GM21723 (cell line): Measurements from ENCODE around the gene GRK5.
"Not testable (repeated sequence)": the region's sequence is repeated elsewhere in the genome, so short reads cannot be mapped to it uniquely, and the experiment has no call there.

ENCODE experiments used
- ATAC-seq: cut with Tn5 transposase; IDR thresholded peaks from one replicate; pipeline ENCODE4 v1.9.1; 2021; ENCODE audit warnings: mild to moderate bottlenecking, moderate library complexity; ENCODE audit not compliant: unreplicated experiment

Gene GRK5

DNA sequence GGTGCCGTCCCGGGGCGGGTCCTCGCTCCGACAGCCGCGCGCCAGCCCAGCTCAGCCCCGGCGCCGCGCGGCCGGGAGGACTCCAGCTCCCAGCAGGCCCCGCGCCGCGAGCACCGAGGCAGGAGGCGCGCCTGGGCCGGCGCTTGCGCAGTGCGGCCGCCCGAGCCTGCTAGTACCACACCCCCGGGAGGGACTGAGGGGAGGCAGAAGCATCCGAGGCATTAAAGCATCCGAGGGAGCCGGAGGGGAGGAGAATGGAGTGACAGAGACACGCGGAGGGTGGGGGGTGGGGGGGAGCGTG lies at the start of gene GRK5:
GRK5 (plus strand) TSS at position 206 of the 301 bp plus-strand sequence. CDS start 347 bp downstream, outside the sequence.
- ATAC-seq, result peak; percentile 74

DNA sequence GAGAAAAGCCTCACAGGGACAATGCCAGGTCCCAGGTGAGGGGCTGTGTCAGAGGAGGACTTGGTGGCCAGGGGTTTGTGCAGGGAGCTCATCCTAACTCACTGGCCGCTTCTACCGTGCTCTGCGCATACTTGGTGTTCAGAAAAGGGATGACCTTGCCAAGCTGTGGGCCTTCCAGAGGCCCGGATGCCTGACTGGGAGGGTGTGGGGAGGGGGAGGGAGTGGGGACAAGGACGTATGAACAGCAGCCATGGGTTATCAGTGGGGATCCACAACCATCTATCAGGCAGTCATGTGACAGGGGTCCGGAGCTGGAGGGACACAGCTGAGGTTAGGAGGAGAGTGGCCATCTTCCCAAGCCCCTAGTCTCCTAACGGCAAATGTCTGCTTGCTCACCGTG lies 48.0 kb upstream of the GRK5 start:
- no peak for ATAC-seq

DNA sequence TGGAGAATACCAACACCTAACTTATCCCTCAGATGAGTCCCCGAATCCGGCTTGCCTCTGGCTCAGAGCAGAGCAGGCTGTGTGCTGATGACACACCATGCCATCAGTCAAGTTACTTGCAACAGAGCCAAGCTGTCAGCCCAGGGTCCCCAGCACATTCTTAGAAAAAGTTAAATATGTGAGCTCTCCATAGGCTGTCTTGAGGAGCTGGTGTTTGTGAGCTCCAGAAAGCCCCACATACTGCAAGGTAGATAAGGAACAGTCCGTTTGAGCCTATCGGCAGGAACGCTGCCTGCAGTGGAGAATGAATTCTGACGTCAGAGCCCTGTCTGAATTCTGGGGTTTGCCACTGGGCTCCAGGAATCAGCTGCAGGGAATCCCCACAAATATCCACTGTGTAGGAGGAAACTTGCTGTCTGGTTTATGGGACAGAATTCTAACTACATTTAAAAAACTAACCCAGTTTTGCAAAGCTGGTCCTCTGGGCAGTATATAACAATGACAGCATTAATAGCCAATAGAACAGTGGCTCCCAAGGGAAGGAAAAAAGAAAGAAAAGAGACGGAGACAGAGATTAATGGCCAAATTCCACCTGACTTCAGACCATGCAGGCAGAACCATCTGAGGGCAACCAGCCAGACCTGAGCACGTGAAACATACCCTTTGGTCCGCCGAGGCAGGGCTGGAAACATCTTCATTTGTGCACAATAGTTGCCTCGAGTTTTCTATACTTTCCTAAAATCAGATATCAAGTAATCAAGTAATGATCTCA lies 45.5 kb upstream of the GRK5 start:
- no peak for ATAC-seq

DNA sequence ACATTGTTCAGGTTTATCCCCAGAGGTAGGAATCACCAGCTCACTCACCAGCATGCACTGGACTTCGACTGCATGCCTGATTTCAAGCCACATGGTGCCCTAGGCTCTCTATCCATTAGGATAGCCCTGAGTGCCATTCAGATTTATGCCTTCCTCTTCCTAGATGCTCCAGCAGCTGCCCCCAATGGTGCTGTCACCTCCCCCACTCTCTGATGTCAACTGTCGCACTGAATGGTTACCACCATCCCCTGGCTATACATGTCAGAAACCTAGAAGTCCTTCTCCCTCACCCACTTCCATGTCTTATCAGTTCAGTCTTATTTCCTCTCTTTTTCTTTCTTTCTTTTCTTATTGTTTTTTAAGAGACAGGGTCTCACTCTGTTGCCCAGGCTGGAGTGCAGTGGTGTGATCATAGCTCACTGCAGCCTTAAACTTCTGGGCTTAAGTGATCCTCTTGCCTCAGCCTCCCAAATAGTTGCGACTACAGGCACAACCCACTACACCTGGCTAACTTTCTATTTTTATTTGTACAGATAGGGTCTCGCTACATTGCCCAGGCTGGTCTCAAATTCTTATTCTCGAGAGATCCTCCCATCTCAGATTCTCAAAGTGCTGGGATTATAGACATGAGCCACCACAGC lies 44.8 kb upstream of the GRK5 start:
- ATAC-seq, result no peak

DNA sequence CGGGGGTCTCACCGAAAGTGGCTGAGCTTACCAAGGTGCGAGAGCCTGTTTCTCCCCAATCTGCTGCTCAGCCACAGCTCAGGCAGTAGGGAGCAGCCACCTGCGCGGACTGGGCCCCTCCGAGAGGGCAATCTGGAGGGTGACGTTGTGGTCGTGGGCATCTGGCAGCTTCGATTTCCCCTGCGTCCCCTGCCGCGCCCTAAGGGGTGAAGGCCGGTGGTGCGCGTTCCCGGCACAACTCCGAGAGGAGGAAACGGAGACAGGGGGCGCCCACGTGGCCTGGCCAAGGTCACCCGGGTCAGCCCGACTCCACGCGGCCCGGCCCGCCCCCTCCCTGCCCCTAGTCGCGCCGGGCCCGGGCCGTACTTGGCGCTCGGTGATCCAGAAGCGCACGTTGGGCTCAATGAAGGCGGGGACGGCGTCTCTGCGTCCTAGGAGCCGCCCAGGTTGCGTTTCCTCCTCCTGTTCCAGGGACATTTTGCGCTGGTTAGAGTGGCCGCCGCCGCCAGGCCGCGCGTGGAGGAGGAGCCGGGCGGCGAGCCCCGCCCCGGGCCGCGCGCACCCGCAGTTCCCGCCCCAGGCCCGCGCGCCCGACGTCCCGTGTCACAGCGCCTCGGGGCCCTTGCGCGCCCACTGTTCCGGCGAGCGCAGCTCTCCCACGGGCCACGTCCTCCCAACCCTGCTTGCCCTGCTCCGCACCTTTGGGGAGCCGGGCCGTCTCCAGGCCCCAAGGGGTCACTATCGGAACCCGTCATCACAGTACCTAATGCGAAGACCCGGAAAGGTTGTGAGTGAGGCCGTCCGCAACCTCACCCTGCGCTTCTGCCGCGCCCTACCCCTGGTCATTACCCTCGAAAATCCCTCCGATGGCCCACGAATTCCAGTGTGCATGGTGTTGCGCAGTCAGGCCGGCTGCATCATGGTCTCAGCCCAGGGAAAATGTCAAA lies 41.9 kb upstream of the GRK5 start, which contains the start of gene SFXN4:
SFXN4 (minus strand) TSS at position 544 of the 947 bp plus-strand sequence; CDS start at position 477, 67 bp downstream.
- peak; percentile 93 for ATAC-seq

DNA sequence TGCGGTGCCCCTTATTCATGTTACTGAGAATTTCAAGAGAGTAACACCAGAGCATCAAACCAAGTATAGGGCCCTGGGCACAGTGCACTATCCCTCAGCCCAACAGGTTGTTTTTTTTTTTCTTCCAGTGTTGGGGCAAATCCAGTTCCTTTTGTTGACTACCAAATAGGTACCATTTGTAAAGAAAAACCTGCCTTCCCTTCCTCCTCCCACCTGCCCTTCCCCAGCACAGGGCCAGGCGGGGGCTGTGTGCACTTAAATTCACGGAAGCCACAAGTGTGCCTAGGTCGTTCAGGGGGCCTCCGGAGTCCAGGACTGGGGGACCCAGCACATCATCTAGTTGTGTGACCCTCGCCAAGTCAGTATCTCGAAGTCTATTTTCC lies 41.3 kb upstream of the GRK5 start:
- peak; percentile 5 for ATAC-seq

DNA sequence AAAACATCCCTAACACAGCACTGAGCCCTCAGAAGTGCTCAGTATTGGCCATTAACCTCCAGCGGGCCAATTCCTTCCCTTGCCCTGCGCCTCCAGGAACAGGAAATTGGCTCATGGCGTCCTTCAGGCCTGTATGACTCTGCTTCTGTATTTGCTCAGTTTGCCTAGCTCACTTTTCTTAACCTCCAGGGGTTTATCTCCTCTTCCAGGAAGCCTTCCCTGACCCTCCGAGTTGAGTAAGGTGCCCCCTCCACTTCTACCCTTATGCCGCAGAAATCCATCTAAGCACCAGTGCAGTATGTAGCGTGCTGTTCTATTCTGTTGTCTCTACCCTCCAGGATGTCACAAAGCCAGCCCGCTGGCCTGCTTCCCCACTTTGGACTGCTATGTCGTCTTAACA lies 40.8 kb upstream of the GRK5 start:
- no peak for ATAC-seq

DNA sequence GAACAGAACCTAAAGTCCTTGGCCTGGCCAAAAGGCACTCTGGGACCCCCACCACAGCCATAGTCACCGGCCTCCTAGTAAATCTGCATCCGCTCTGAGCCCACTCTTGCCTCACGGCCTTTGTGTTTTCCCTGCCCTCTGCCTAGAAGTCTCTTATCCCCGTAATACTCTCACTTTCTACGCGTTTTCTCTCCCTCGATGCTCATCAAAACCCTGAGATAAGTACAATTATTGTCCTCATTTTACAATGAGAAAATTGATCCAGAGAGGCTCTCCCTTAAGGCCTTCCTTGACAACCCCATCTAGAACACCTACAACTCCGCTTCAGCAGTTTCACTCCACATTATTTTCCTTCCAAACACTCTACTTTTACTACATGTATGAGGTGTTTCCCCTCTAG lies 40.3 kb upstream of the GRK5 start:
- no peak for ATAC-seq

DNA sequence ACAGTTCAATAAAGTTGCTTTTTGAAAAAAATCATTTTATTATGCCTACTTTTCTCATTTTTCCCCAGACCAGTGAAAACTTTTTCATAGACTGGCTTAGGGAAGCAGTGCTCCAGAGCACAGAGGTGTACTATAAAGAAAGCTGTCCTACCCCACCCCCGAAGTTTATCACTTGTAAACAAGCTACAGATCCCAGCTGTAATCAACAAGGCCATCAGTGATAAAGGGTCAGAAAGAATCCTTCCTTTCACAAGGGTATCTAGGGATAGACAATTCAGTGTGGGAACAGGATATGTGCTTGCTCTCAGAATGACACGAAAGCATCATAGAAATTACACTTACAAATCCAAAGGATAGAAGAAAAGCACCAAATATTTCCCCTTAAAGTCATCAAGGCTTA lies 33.3 kb upstream of the GRK5 start:
- no peak for ATAC-seq

DNA sequence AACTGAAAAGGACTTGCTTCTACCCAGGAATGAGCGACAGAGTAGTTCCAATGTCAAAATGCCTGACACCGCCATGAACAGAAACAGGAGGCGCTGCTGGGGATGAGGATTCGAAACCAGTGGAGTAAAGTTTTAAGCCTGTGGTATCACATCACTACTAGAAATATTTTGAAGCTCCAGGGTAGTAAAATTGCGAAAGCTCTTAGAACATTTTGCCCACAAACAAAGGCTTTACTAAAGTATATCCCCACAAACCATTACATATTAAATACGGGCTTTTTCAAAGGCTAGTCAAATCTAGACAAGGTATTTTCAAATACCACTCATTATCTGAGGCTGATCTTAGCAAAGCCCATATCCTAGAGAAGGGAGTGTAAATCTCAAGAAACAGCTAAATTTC lies 31.2 kb upstream of the GRK5 start:
- ATAC-seq, result no peak

DNA sequence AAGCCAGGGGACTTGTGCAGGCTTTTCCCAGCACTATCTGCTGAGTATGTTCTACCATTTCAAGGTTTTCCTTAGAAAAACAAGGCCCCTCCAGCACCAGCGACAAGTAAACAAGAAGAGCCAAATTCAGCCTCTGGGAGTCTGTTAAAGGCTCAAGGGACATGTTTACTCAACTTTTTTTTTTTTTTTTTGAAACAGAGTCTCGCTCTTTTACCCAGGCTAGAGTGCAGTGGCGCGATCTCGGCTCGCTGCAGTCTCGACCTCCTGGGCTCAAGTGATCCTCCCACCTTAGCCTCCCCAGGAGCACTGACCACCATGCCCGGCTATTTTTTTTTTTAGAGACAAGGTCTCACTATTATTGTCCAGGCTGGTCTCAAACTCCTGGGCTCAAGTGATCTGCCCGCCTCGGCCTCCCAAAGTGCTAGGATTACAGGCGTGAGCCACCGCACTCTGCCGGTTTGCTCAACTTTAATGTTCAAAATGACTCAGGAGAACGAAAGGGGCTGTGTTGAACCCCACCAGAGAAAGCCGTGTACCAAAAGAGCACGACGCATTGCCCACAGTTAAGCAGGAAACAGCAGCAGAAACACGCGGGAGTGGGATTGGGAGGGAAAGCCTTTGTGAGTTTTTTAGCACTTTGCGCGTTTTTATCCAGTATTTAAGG lies 29.5 kb upstream of the GRK5 start:
- peak; percentile 16 for ATAC-seq

DNA sequence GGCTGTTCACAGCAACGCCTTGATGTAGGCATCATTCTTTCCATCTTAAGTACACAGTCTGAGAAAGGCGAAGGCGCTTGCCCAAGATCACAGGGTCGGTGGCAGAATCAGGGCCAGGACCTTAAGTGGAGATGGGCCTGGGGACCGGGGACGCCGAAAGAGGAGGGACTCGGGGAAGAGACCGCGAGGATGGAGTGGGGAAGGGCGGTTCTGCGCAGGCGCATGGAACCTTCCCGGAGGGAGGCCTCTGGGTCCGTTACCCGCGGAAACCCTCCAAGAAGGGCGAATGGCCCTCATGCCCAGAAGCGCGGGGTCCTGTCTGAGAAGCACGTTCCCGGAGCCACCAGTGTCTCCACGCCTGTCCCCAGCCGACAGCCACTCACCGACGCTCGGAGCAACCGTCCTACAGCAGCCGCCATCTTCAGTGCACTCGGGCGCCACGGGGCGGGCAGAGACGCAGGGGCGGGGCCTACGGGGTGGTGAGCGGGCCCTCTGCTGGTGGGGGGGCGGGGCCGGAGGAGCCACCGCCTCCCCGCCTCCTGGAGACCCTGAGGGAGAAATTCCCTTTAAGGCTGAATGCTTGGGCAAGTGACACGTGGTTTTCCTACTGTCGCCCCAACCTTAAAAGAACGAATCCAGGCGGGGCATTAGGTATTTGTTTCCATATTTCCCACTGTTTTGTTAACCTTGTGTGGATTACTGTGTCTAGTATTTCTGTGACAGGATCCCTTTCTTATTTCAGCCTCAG lies 28.8 kb upstream of the GRK5 start, which contains the start of gene PRDX3:
PRDX3 (minus strand) TSS at position 441 of the 748 bp plus-strand sequence; CDS start at position 419, 22 bp downstream.
- peak; percentile 95 for ATAC-seq

DNA sequence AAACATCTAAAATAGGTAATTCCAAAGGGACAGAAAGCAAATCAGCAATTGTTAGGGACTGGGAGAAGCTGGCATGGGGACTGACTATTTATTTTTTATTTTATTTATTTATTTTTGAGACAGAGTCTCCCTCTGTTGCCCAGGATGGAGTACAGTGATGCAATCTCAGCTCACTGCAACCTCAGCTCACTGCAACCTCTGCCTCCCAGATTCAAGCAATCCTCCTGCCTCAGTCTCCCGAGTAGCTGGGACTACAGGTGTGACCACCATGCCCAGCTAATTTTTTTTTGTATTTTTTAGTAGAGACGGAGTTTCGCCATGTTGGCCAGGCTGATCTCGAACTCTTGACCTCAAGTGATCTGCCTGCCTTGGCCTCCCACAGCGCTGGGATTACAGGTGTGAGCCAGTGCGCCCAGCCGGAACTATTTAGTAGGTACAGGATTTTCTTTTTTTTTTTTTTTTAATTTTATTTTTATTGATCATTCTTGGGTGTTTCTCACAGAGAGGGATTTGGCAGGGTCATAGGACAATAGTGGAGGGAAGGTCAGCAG lies 26.4 kb upstream of the GRK5 start:
- not testable (repeated sequence) for ATAC-seq

DNA sequence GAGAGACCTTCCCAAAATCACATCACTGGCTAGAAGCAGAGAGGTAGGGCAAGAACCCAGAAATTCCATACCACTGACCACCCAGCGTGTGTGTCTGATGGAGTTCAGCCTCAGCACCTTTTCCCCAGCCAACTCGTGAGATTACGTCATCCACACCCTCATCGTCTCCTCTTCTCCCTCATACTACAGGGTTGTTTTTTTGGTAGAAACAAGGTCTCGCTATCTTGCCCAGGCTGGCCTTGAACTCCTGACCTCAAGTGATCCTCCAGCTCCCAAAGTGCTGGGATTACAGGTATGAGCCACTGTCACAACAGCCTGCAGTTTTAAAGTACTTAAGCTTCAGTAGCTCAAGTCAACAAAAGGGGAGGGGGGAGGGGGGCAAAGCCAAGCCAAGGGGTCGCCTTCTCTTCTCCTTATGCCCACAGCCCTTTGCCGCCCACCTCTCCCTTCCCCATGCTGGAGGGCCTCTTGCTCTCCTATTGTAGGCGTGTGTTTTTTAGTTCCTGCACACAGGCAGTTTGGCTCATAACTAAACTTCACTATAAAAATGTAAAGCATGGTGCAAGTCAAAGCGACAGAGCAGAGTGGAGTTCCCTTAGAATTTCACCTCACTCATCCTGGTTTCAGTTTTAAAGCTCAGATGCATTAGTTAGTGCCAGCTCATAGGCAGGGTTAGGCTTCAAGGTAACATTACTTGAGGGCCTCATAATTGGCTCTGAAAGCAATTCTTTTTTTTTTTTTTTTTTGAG lies 23.5 kb upstream of the GRK5 start:
- ATAC-seq, result no peak

DNA sequence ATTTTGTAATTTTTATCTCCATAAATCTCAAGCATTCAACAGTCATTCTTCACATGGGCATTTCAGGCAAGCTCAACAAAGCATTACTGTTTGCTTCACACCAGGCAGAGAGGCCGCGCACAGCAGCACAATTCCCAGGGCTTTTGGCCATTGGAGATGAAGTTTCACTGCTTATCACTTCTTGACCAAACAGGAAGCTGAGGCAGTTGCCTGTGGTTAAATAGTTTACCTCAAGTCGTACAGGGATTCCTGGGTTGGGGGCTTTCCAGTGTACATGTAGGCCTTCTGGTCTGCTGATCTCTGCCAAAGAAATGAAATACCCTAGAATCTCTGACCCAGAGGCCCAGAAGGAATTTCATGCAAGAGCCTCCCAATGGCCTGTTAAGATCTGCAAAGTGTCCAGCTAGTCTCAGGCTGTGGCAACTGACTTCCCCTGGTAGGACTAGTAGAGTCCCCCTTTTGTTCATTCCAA lies 17.5 kb upstream of the GRK5 start:
- peak; percentile 68 for ATAC-seq

DNA sequence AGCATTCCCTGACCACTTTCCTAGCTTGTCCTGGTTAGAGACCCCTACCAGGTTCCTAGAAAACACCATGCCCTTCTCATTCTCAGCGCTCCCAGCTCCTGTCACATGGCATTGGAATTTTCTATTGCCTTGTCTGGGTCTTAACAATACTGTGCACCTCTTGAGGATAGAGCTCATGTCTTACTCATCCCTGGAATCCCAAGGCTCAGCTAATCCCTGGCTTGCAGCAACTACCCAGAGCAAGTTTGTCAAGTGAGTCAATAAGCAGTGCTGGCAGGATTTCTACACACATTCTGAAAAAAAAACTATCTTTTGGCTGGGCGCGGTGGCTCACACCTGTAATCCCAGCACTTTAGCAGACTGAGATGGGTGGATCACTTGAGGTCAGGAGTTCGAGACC lies 17.0 kb upstream of the GRK5 start:
- no peak for ATAC-seq

DNA sequence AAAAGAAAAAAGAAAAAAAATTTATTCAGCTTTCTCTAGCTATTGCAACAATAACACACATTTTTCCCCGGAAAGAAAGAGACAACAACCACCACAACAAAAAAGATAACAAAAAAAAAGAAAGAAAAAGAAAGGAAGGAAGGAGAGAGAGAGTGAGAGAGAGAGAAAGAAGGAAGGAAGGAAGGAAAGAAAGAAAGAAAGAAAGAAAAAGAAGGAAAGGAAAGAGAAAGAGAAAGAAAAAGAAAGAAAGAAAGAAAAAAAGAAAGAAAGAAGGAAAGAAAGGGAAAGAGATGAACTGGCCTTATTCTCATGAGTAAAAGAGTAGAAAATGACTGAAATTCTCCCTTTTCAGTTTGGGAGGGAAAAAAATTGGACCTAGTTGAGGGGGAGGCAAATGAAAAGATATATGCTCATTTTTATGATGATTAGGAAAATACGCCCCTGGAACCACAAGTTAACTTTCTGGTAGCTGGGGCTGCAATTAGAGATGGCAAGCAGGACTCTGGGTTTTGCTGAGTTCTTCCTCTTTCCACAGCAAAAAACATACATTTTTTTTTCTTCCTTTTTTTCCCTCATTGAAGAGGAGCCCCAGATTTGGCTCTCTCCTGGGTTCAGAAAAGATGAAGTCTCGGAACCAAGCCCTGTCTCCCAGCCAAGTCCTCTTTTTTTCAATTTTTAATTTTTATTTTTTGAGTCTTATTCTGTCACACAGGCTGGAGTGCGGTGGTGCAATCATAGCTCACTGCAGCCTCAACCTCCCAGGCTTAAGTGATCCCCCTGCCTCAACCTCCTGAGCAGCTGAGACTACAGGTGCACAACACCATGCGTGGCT lies 16.2 kb upstream of the GRK5 start:
- ATAC-seq, result no peak

DNA sequence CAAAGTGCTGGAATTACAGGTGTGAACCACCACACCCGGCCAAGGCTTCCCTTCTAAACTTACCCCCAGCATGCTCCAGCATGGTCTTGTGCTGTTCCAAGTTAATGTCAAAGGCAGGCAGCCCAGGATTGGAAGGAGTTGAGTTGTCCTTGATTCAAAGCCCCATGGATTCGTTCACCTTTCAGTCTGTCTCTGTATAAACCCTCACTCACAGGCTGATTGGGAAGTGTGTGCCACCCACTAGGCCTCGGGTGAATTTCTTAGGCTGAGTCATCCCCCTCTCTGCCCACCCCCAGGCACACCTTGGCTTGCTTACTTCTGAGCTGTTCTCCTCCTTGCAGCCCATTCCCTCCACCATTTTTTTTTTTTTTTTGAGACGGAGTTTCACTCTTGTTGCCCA lies 15.5 kb upstream of the GRK5 start:
- ATAC-seq, result no peak
